ENCODE measurements around the gene SH3BP4.

Gene SH3BP4

GRCh38 chr2:234960175-234961088 is 8.6 kb downstream of the SH3BP4 start:
- Histone ChIP-seq H3K9me3 (ENCODE audit: control insufficient read depth, insufficient read depth, low read length) (no peaks in the 10 kb centered on the region; the same call in 1 of the 2 replicates), H3K4me3 (ENCODE audit: low read length) (no peak overlapping the region), H3K27ac (ENCODE audit: low read depth, low read length) (no peak overlapping the region), H3K36me3 (ENCODE audit: control insufficient read depth, low read length) (no peaks in the 10 kb centered on the region), H3K4me1 (ENCODE audit: control insufficient read depth, low read length) (no peaks in the 10 kb centered on the region), H3K79me2 (ENCODE audit: control insufficient read depth, low read length) (no peaks in the 10 kb centered on the region), H4K20me1 (ENCODE audit: control insufficient read depth, insufficient read depth, low read depth, low read length) (no peaks in the 10 kb centered on the region), H3K27me3 (ENCODE audit: control insufficient read depth, low read length) (no peaks in the 10 kb centered on the region), H3K4me2 (ENCODE audit: low read length) (no peak overlapping the region), H3K9me2 (replicated peaks; ENCODE audit: control insufficient read depth, low read length) (no peaks in the 10 kb centered on the region), H3F3A (ENCODE audit: control insufficient read depth, insufficient read depth) (no peaks in the 10 kb centered on the region)
- TF ChIP-seq EZH2phosphoT487 (IDR thresholded peaks at IDR 0.05; ENCODE audit: borderline replicate concordance, low read length), result no peak
- TF ChIP-seq CTCF (IDR thresholded peaks at IDR 0.05; ENCODE audit: low read depth, low read length, poor library complexity, severe bottlenecking), result no peak

- Histone ChIP-seq H3K27me3 (ENCODE audit: control insufficient read depth, low read length) (no peaks in the 10 kb centered on the region), H3K4me2 (ENCODE audit: low read length) (no peak overlapping the region), H3K4me1 (ENCODE audit: control insufficient read depth, low read length) (no peaks in the 10 kb centered on the region), H3K79me2 (ENCODE audit: control insufficient read depth, low read length) (no peaks in the 10 kb centered on the region), H4K20me1 (ENCODE audit: control insufficient read depth, insufficient read depth, low read depth, low read length) (no peaks in the 10 kb centered on the region), H3K36me3 (ENCODE audit: control insufficient read depth, low read length) (no peaks in the 10 kb centered on the region), H3K27ac (ENCODE audit: low read depth, low read length) (no peak overlapping the region), H3K9me3 (ENCODE audit: control insufficient read depth, insufficient read depth, low read length) (no peaks in the 10 kb centered on the region; the same call in 1 of the 2 replicates), H3F3A (ENCODE audit: control insufficient read depth, insufficient read depth) (no peaks in the 10 kb centered on the region), H3K4me3 (ENCODE audit: low read length) (no peak overlapping the region), H3K9me2 (replicated peaks; ENCODE audit: control insufficient read depth, low read length) (no peaks in the 10 kb centered on the region)
- TF ChIP-seq CTCF (IDR thresholded peaks at IDR 0.05; ENCODE audit: low read depth, low read length, poor library complexity, severe bottlenecking) (no peak), EZH2phosphoT487 (IDR thresholded peaks at IDR 0.05; ENCODE audit: borderline replicate concordance, low read length) (no peak)
These were observed 10.0 kb downstream of the SH3BP4 start for GRCh38 chr2:234961784-234962183.

GRCh38 chr2:234963773-234964615 is 12.2 kb downstream of the SH3BP4 start:
- Histone ChIP-seq H3K4me3 (ENCODE audit: low read length) (no peak overlapping the region), H3K27ac (ENCODE audit: low read depth, low read length) (no peak overlapping the region), H3K9me2 (replicated peaks; ENCODE audit: control insufficient read depth, low read length) (no peaks in the 10 kb centered on the region), H3K79me2 (ENCODE audit: control insufficient read depth, low read length) (no peaks in the 10 kb centered on the region), H3K9me3 (ENCODE audit: control insufficient read depth, insufficient read depth, low read length) (no peaks in the 10 kb centered on the region; the same call in 1 of the 2 replicates), H3F3A (ENCODE audit: control insufficient read depth, insufficient read depth) (no peaks in the 10 kb centered on the region), H3K4me2 (ENCODE audit: low read length) (no peak overlapping the region), H4K20me1 (ENCODE audit: control insufficient read depth, insufficient read depth, low read depth, low read length) (no peaks in the 10 kb centered on the region), H3K4me1 (ENCODE audit: control insufficient read depth, low read length) (no peaks in the 10 kb centered on the region), H3K27me3 (ENCODE audit: control insufficient read depth, low read length) (no peaks in the 10 kb centered on the region), H3K36me3 (ENCODE audit: control insufficient read depth, low read length) (no peaks in the 10 kb centered on the region)
- TF ChIP-seq CTCF (IDR thresholded peaks at IDR 0.05; ENCODE audit: low read depth, low read length, poor library complexity, severe bottlenecking), result no peak
- TF ChIP-seq EZH2phosphoT487 (IDR thresholded peaks at IDR 0.05; ENCODE audit: borderline replicate concordance, low read length), result no peak
